ENCODE results near the gene GRIP2.

DNA sequence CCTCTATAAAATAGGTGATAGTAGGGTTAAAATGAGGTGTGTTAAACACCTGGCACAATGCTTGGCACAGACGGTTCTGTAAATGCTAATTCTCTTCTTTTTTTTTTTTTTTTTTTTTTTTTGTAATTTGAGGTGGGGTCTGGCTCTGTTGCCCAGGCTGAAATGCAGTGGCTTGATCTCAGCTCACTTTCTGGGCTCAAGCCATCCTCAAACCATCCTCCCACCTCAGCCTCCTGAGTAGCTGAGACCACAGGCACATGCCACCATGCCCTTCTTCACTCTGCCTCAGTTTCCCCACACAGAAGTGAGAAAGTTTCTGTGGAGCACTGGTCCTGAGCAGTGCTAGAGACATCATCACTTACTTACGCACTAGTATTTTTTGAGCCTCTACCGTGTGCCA lies 80.4 kb downstream of the GRIP2 start:
- TF ChIP-seq, protein P1, sequence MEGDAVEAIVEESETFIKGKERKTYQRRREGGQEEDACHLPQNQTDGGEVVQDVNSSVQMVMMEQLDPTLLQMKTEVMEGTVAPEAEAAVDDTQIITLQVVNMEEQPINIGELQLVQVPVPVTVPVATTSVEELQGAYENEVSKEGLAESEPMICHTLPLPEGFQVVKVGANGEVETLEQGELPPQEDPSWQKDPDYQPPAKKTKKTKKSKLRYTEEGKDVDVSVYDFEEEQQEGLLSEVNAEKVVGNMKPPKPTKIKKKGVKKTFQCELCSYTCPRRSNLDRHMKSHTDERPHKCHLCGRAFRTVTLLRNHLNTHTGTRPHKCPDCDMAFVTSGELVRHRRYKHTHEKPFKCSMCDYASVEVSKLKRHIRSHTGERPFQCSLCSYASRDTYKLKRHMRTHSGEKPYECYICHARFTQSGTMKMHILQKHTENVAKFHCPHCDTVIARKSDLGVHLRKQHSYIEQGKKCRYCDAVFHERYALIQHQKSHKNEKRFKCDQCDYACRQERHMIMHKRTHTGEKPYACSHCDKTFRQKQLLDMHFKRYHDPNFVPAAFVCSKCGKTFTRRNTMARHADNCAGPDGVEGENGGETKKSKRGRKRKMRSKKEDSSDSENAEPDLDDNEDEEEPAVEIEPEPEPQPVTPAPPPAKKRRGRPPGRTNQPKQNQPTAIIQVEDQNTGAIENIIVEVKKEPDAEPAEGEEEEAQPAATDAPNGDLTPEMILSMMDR (IDR thresholded peaks at IDR 0.05; ENCODE audit: low read length), result no peak
- TF ChIP-seq EZH2 (optimal IDR thresholded peaks at IDR 0.05; ENCODE audit: low read depth, low read length), result no peak
